Colonic mucosa (tissue), 4 donors: ENCODE data around the gene MANF. TPM values are rescaled to one million over a fixed set of nuclear protein-coding genes. Genes with fewer than 3 reads are reported as not detected.

Experiments
- DNase-seq: peaks from one replicate; pipeline ENCODE4 v3.0.0-alpha.2; 2020
- H3K27ac ChIP-seq: fragments of 200-600 bp; one replicate; pipeline ENCODE4 v1.8.0; 2021
- H3K27me3 ChIP-seq: fragments of 200-600 bp; one replicate; pipeline ENCODE4 v1.8.0; 2021
- H3K36me3 ChIP-seq: fragments of 200-600 bp; one replicate; pipeline ENCODE4 v1.8.0; 2021
- H3K4me1 ChIP-seq: fragments of 200-600 bp; one replicate; pipeline ENCODE4 v1.8.0; 2021; ENCODE audit warnings: mild to moderate bottlenecking
- H3K4me3 ChIP-seq: fragments of 200-600 bp; one replicate; pipeline ENCODE4 v1.8.0; 2021
- H3K9ac ChIP-seq, 2 donors: one replicate each; pipeline ENCODE4 v1.7.0; 2013; ENCODE audit warnings: control low read depth in 2 of 2, low read depth in 2 of 2, low read length in 2 of 2
- H3K9me3 ChIP-seq: fragments of 200-600 bp; one replicate; pipeline ENCODE4 v1.8.0; 2021
- intact Hi-C: fragments of 100-400 bp; cut with DNase I; formaldehyde crosslinking; loops from one replicate; pipeline ENCODE4 v1.14.1; 2022
- total RNA-seq, 2 donors: library from RNA; stranded (reverse); fragmentation: NEBNext Ultra II Directional in 1 of 2; extraction: Animal tissue kit (Norgen Biotek cat#: 25700) in 1 of 2; gene quantifications; one replicate each; pipeline ENCODE4 v1.2.1, GENCODE V29; 2021
- TF ChIP-seq, protein P1 (sequence below): fragments of 200-600 bp; IDR thresholded peaks from one replicate; pipeline ENCODE4 v1.8.0; 2022; ENCODE audit warnings: antibody characterized with exemption, mild to moderate bottlenecking
- donor health status: healthy.
- donor health status: DM: no; HTN: no; CAD: no.
- donor health status: DM: no; HTN: no; CAD: no.

Gene MANF
- total RNA-seq: 100 to 1,000 TPM; 100 to 178 TPM

DNA sequence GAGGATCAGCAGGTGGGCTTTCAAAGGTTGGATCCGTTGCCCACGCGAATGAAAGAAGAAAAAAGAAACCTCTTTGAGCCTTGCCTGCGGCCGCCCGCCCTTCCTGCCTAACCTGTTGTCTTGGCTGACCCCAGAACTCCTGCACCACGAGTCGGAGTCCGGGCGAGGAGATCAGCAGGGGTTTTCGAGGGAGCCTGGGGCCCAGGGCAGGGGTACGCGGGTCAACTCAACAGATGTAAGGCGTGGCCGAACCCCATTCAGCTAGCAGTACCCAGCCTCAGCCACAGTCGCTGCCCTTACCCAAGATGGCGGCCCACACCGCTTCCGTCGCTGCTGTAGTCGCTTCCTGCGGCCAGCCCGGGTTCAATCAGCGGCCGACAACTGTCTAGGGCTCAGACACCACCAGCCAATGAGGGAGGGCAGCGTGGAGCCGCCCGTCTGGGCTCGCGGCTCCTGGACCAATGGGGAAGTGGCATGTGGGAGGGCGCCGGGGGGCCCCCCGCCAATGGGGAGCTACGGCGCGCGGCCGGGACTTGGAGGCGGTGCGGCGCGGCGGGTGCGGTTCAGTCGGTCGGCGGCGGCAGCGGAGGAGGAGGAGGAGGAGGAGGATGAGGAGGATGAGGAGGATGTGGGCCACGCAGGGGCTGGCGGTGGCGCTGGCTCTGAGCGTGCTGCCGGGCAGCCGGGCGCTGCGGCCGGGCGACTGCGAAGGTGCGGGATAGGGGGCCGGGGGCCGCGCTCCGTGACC is at the start of gene MANF:
MANF (plus strand) TSS at position 566 of the 748 bp plus-strand sequence; CDS start at position 618, 52 bp downstream.
- intact Hi-C loops: no loop called here
- Histone ChIP-seq H3K27me3 (no peaks in the 10 kb centered on the region), H3K27ac (peak within 1 kb of the TSS; percentile 72), H3K4me3 (peak within 1 kb of the TSS; percentile 76), H3K4me1 (peaks cover 34% of the 10 kb centered on the region), H3K9me3 (no peaks in the 10 kb centered on the region), H3K36me3 (no peaks in the 10 kb centered on the region), H3K9ac (peak within 1 kb of the TSS; percentile 92 to 98)
- peak; percentile 98 for DNase-seq
- TF ChIP-seq, protein P1, sequence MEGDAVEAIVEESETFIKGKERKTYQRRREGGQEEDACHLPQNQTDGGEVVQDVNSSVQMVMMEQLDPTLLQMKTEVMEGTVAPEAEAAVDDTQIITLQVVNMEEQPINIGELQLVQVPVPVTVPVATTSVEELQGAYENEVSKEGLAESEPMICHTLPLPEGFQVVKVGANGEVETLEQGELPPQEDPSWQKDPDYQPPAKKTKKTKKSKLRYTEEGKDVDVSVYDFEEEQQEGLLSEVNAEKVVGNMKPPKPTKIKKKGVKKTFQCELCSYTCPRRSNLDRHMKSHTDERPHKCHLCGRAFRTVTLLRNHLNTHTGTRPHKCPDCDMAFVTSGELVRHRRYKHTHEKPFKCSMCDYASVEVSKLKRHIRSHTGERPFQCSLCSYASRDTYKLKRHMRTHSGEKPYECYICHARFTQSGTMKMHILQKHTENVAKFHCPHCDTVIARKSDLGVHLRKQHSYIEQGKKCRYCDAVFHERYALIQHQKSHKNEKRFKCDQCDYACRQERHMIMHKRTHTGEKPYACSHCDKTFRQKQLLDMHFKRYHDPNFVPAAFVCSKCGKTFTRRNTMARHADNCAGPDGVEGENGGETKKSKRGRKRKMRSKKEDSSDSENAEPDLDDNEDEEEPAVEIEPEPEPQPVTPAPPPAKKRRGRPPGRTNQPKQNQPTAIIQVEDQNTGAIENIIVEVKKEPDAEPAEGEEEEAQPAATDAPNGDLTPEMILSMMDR: no peak

DNA sequence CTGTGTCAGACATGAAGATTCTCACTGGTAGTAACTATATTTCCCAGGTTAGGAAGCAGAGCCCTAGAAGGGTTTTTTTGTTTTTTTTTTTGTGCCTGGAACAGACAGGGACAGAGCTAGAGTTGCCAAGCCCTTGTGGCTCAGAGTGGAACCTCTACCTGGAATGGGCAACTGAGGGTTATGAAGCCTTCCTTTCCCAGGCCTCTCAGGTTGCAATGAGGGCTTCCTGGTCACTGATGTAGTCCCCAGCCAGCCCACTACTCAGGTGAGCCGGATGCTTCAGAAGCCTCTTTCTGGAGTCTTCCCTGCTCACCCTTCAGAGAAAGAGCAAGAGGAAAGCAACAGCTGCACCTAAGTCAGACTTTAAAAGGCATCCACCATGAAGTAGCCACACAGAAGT is 48.8 kb upstream of the MANF start:
- Histone ChIP-seq H3K27ac (no peak overlapping the region), H3K9ac (no peak overlapping the region), H3K4me1 (no peaks in the 10 kb centered on the region), H3K4me3 (no peak overlapping the region), H3K36me3 (no peaks in the 10 kb centered on the region), H3K9me3 (no peaks in the 10 kb centered on the region), H3K27me3 (no peaks in the 10 kb centered on the region)
- DNase-seq: no peak
- intact Hi-C loops: no loop called here
- TF ChIP-seq, protein P1: no peak

DNA sequence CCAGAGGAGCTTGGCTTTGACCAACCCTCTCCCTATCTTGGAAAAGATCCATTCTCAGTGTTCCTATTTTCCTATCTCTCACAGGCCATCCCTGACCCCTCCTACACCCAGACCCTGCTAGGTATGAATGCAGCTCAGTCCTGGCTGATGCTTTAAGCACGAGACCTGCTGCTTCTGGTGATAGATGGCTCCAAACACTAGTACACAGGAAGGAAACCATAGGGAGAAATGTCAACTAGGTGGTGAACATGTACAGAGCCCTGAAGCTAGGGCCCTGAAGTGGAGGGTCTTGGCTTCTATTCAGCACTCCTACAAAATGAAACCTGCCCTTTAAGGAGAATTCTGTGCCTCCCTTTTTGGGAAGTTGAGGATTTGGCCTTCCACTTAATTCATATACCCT is 47.4 kb upstream of the MANF start:
- intact Hi-C loops: no loop called here
- Histone ChIP-seq H3K36me3 (no peaks in the 10 kb centered on the region), H3K4me1 (no peaks in the 10 kb centered on the region), H3K27me3 (no peaks in the 10 kb centered on the region), H3K4me3 (no peak overlapping the region), H3K9ac (no peak overlapping the region), H3K9me3 (no peaks in the 10 kb centered on the region), H3K27ac (no peak overlapping the region)
- DNase-seq: no peak
- TF ChIP-seq, protein P1: no peak

DNA sequence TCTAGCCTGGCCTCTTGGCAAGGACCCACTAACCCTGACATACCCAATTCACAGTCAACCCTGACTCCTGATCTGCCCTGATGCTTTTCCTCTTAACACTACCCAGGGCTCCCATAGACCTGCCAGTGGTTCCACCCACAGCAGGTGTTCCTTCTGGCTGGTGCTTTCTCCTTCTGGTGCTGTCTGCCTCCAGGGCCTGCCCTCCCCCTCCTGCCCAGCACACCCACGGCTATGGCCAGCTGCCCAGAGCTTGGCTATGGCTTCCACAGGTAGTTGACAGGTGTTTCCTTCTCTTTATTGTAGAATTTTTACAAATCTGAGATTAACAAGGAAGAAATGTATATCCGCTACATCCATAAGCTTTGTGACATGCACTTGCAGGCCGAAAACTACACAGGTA is 46.5 kb upstream of the MANF start:
- Histone ChIP-seq H3K27ac (no peak overlapping the region), H3K4me3 (no peak overlapping the region), H3K4me1 (no peaks in the 10 kb centered on the region), H3K27me3 (no peaks in the 10 kb centered on the region), H3K36me3 (no peaks in the 10 kb centered on the region), H3K9ac (no peak overlapping the region), H3K9me3 (no peaks in the 10 kb centered on the region)
- TF ChIP-seq, protein P1: no peak
- no peak for DNase-seq
- intact Hi-C loops: no loop called here

DNA sequence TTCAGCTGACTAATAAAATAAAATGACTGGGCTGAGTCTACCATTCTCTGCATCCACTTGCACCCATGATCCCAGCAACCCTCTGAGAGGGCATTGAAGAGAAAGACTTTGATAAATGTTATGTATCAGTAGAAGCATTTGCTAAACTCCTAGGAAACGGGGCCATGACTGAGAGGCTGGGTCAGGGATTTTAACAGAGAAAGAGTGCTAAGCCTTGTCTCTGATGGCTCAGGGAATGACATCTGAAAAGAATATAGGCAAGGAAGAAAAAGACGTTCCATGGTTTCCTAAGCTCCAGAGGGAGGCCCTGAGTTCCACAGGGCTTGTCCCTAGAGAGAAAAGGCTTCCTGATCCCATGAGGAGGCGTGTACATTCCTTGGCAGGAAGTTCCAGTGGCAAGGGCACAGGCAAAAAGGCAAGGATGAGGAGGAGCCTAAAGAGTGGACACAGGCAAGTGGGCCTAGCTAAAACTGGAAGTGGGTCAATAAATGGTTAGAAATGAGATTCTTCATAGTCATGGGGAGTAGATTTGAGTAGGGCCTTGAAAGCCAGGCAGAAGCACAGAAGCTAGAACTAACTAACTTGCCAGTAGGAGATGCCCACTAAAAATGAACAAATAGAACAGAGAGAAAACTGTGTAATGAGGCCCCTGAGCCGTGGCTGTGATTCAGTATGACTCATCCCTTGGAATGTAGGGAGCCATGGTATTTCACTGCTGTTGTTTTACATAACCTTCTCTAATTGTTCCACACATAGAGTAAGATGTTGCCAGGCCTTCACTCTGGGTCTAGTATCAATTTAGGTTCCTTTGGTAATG is 44.9 kb upstream of the MANF start:
- no peaks in the 10 kb centered on the region for H3K36me3 ChIP-seq
- H3K27me3 ChIP-seq: no peaks in the 10 kb centered on the region
- no peak overlapping the region for H3K4me3 ChIP-seq
- no peaks in the 10 kb centered on the region for H3K4me1 ChIP-seq
- TF ChIP-seq, protein P1: no peak
- H3K9me3 ChIP-seq: no peaks in the 10 kb centered on the region
- H3K9ac ChIP-seq: no peak overlapping the region
- intact Hi-C loops: no loop called here
- no peak for DNase-seq
- H3K27ac ChIP-seq: no peak overlapping the region
